ENCODE results near the gene FLRT1. TPM values are rescaled to one million over a fixed set of nuclear protein-coding genes. Genes with fewer than 3 reads are reported as not detected.

The FLRT1 gene
- total and polyA plus RNA-seq, 2 donors = 0.66 to 1.7 TPM

GRCh38 chr11:64053699-64054098, 18.0 kb downstream of the FLRT1 start:
- Histone ChIP-seq H3K4me3 (ENCODE audit: low read depth, low read length) (no peak overlapping the region), H3K27ac (ENCODE audit: low read depth) (no peak overlapping the region), H3K4me1 (ENCODE audit: insufficient read depth) (no peaks in the 10 kb centered on the region), H3K36me3 (ENCODE audit: insufficient read depth) (no peaks in the 10 kb centered on the region)
- DNase-seq (ENCODE audit: extremely low spot score) = no peak
- WGBS = 76% methylated on average over 15 of the region's 15 CpGs

GRCh38 chr11:64055077-64055476, 19.3 kb downstream of the FLRT1 start:
- Histone ChIP-seq H3K36me3 (ENCODE audit: insufficient read depth) (no peaks in the 10 kb centered on the region), H3K4me3 (ENCODE audit: low read depth, low read length) (no peak overlapping the region), H3K27ac (ENCODE audit: low read depth) (no peak overlapping the region), H3K4me1 (ENCODE audit: insufficient read depth) (no peaks in the 10 kb centered on the region)
- DNase-seq (ENCODE audit: extremely low spot score) = no peak
- WGBS = 57% methylated on average over 8 of the region's 8 CpGs

DNA sequence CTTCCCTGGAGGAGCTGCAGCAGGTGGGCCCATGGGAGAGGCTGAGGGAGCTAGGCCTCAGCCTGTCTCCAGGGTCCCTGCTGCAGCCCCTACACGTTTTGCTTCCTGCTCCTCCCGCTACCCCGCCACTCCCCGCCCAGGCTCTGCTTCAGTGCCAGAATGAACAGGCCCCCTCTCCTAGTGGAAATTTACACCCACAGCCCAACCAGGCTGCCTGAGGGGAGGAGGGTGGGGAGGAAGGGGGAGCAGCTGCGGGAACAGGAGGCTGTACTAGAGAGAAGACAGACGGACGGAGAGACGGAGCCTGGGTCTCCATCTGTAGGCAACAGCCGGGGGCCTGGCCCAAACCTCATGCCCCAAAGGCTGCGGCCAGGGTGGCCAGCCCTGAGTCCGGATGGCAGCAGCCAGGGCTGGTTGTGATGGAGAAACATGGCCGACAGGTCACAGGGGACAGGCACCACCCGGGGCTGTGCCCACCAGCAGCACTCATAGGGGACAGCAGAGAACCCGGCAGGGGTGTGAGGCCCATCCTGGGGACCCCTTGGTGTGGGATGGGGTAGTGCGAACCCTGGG, 20.6 kb downstream of the FLRT1 start:
- Histone ChIP-seq H3K36me3 (ENCODE audit: insufficient read depth) (no peaks in the 10 kb centered on the region), H3K4me3 (ENCODE audit: low read depth, low read length) (no peak overlapping the region), H3K4me1 (ENCODE audit: insufficient read depth) (no peaks in the 10 kb centered on the region), H3K27ac (ENCODE audit: low read depth) (no peak overlapping the region)
- WGBS = 80% methylated on average over 15 of the region's 15 CpGs
- DNase-seq (ENCODE audit: extremely low spot score) = no peak

GRCh38 chr11:64056861-64057260, 21.1 kb downstream of the FLRT1 start:
- no peaks in the 10 kb centered on the region for H3K4me1 ChIP-seq (ENCODE audit: insufficient read depth)

DNA sequence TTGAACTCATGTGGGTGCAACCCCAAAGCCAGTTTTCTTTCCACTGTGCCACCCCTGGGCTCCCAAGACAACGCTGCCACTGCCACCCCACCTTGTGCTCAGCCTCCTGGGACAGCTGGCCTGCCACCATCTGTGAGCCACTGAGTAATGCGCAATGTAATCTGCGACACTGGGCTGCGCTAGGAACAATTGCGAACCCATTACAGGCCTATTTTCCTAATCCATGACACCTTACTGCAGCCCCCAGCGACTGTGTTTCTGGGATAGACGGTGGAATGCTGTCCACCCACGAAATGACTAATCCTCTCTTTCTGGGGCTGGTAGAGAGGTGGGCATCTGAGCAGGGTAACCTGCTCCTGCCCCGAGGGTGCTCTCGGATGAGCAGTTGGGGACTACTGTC, 22.2 kb downstream of the FLRT1 start:
- H3K27ac ChIP-seq (ENCODE audit: low read depth) = no peak overlapping the region
- no peaks in the 10 kb centered on the region for H3K36me3 ChIP-seq (ENCODE audit: insufficient read depth)
- DNase-seq (ENCODE audit: extremely low spot score) = no peak
- no peaks in the 10 kb centered on the region for H3K4me1 ChIP-seq (ENCODE audit: insufficient read depth)
- no peak overlapping the region for H3K4me3 ChIP-seq (ENCODE audit: low read depth, low read length)
- WGBS = 90% methylated on average over 10 of the region's 10 CpGs

More at GRCh38 chr11:64056861-64057260, 21.1 kb downstream of the FLRT1 start:
- Histone ChIP-seq H3K27ac (ENCODE audit: low read depth) (no peak overlapping the region), H3K4me3 (ENCODE audit: low read depth, low read length) (no peak overlapping the region), H3K36me3 (ENCODE audit: insufficient read depth) (no peaks in the 10 kb centered on the region)
- WGBS = 89% methylated on average over 13 of the region's 13 CpGs
- DNase-seq (ENCODE audit: extremely low spot score) = no peak

GRCh38 chr11:64058494-64058893, 22.8 kb downstream of the FLRT1 start:
- no peaks in the 10 kb centered on the region for H3K36me3 ChIP-seq (ENCODE audit: insufficient read depth)
- no peak overlapping the region for H3K4me3 ChIP-seq (ENCODE audit: low read depth, low read length)
- H3K27ac ChIP-seq (ENCODE audit: low read depth) = no peak overlapping the region
- H3K4me1 ChIP-seq (ENCODE audit: insufficient read depth) = no peaks in the 10 kb centered on the region
- WGBS = 91% methylated on average over 17 of the region's 17 CpGs
- no peak for DNase-seq (ENCODE audit: extremely low spot score)

DNA sequence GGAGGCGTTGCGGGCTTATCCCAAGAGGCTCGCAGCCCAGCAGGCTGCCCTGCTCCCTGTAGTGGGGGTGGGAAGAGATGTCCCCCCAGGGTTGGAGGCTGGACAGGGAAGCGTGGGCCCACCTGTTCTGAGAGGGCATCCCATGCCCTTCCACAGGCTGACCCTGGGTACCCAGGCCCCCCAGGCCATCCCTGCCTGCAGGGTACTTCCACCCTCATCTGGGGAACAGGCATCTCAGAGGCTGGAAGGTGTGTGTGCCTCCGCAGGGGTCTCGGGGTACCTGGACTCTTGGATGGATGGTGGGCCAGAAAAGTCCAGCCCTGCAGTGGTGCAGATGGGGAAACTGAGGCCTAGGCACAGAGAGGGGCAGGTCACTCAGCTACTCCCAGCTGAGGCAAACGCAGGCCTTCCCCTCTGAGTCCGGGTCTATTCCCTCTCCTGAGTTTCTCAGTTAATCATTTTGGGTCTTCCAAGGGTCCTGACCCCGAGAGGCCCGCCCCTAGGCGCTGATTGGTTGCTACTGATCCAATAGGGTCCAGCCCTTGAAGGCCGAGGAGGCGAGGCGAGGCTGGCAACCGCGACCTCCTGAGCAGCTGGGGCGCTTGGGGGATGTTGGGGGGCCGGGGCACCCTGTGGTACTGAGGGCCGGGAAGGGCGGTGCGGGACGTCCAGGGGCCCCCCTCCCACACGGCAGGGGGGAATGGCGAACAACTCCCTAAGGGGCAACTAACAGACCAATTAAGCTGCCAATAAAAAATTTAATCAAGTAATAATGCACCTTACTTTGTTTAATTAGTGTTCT, 23.8 kb downstream of the FLRT1 start:
- Histone ChIP-seq H3K4me1 (ENCODE audit: insufficient read depth) (no peaks in the 10 kb centered on the region), H3K4me3 (ENCODE audit: low read depth, low read length) (no peak overlapping the region), H3K27ac (ENCODE audit: low read depth) (no peak overlapping the region), H3K36me3 (ENCODE audit: insufficient read depth) (no peaks in the 10 kb centered on the region)
- 79% methylated on average over 24 of the region's 24 CpGs for WGBS
- no peak for DNase-seq (ENCODE audit: extremely low spot score)

DNA sequence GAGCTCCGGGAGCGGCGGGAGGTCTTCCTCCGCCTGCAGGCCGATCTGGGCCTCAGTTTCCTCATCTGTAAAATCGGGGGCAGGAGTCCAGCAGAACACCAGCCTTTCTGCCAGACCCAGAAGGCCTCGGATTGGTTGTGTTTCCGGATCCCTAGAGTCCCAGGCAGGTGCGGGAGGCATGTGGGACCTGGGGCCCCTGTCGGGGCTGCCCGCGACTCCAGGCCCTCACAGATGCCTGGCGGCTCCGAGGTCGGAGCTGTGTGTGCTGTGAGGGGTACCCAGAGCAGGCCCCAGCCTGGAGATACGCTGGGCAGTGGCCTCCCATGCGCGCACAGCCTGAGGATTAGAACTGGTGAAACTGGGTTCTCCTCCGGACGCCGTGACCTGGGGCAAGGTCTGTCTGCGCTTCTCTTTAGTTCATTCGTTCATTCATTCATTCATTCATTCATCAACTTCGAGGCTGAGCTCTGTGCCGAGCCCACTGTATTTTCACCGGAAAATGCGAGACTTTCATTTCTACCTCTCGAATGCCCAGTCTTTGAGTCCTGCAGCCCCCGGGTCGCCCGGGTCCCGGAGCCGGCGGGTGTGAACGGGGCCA, 24.6 kb downstream of the FLRT1 start:
- WGBS = 36% methylated on average over 35 of the region's 35 CpGs
- no peak for DNase-seq (ENCODE audit: extremely low spot score)
- Histone ChIP-seq H3K36me3 (ENCODE audit: insufficient read depth) (no peaks in the 10 kb centered on the region), H3K4me3 (ENCODE audit: low read depth, low read length) (peak overlapping the region; percentile 21), H3K4me1 (ENCODE audit: insufficient read depth) (no peaks in the 10 kb centered on the region), H3K27ac (ENCODE audit: low read depth) (no peak overlapping the region)

GRCh38 chr11:64060861-64061444, 25.2 kb downstream of the FLRT1 start:
- H3K4me1 ChIP-seq (ENCODE audit: insufficient read depth) = no peaks in the 10 kb centered on the region
- H3K36me3 ChIP-seq (ENCODE audit: insufficient read depth) = no peaks in the 10 kb centered on the region
- DNase-seq (ENCODE audit: extremely low spot score) = no peak
- H3K27ac ChIP-seq (ENCODE audit: low read depth) = no peak overlapping the region
- WGBS = 9% methylated on average over 42 of the region's 42 CpGs
- H3K4me3 ChIP-seq (ENCODE audit: low read depth, low read length) = peak overlapping the region; percentile 21

DNA sequence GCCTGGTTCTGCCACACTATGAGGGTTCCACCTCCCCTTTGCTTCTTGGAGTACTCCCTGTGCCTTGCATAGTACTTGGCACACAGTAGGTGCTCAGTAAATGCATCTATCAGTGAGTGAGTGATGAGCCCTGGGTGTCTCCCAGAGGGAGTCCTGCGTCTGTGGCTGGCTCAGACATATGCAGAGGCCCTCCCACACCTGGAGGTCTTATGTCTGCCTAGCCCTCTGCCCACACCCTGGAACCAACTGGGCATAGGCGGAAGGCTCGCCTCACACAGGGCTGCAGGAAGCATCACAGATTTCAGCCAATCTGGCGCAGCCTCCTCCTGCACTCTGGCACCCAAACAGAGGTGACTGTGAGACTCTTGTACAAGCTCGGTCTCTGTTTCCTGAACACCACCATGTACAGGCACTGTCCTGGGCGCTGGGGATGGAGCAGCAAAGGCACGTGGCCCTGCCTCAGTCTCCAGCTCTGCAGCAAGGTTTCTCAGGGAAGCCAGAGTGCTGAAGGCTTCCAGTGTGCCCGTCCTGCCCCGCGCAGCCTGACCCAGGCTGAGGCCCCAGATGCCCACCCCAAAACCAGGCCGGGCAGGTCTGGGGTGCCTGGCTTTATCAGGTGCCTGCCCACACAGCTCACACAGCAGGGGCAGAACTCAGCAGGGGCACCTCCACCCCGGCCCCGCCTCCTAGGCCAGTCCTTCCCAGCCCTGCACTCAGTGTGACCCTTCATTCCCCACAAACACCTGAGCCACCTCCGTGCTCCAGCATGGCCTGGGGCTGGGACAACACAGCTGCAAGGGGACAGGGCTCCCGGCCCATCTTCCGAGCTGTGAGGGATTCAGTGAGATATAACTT, 26.7 kb downstream of the FLRT1 start:
- Histone ChIP-seq H3K36me3 (ENCODE audit: insufficient read depth) (no peaks in the 10 kb centered on the region), H3K27ac (ENCODE audit: low read depth) (no peak overlapping the region), H3K4me1 (ENCODE audit: insufficient read depth) (no peaks in the 10 kb centered on the region), H3K4me3 (ENCODE audit: low read depth, low read length) (no peak overlapping the region)
- 93% methylated on average over 16 of the region's 16 CpGs for WGBS
- DNase-seq (ENCODE audit: extremely low spot score) = no peak

- H3K4me3 ChIP-seq (ENCODE audit: low read depth, low read length) = no peak overlapping the region
- DNase-seq (ENCODE audit: extremely low spot score) = no peak
- 92% methylated on average over 13 of the region's 13 CpGs for WGBS
- H3K36me3 ChIP-seq (ENCODE audit: insufficient read depth) = no peaks in the 10 kb centered on the region
- no peaks in the 10 kb centered on the region for H3K4me1 ChIP-seq (ENCODE audit: insufficient read depth)
- H3K27ac ChIP-seq (ENCODE audit: low read depth) = no peak overlapping the region
Observed at GRCh38 chr11:64063777-64064176, 28.0 kb downstream of the FLRT1 start.

DNA sequence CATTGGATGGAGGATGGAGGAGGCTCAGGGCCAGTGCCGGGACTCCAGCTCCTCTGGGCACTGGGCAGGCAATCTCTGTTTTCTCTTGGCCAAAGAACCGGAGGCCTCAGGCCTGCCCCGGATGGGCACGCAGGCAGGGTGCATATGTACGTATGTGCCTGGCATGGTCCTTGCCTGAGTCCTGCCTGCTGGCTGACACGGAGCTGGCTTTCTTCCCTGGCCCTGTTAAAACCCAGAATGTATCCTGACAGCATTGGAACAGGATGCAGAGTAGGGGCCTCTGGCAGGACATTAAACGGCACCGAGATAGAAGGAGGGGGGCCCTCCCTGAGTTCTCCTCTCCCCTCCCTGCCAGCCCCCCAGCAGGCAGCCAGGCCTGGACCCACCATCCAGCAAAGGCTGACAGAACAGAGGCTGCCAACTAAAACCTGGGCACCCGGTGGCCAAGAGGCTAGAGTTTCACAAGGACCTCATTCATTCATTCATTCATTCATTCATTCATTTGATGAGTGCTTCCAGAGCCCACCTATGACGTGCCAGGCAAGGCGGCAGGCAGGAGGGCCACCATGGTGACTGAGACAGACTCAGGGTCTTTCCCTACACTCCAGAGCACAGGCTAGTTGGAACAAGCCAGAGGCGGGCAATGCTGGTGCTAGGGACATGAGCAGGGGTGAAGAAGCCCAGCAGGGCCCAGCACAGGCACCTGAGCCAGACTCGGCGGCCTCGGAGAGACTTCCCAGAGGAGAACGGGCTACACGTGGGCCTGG, 28.8 kb downstream of the FLRT1 start:
- WGBS = 78% methylated on average over 17 of the region's 17 CpGs
- no peak for DNase-seq (ENCODE audit: extremely low spot score)
- no peak overlapping the region for H3K27ac ChIP-seq (ENCODE audit: low read depth)
- H3K36me3 ChIP-seq (ENCODE audit: insufficient read depth) = no peaks in the 10 kb centered on the region
- no peaks in the 10 kb centered on the region for H3K4me1 ChIP-seq (ENCODE audit: insufficient read depth)
- no peak overlapping the region for H3K4me3 ChIP-seq (ENCODE audit: low read depth, low read length)

- Histone ChIP-seq H3K4me1 (ENCODE audit: insufficient read depth) (no peaks in the 10 kb centered on the region), H3K4me3 (ENCODE audit: low read depth, low read length) (no peak overlapping the region), H3K27ac (ENCODE audit: low read depth) (no peak overlapping the region), H3K36me3 (ENCODE audit: insufficient read depth) (no peaks in the 10 kb centered on the region)
- no peak for DNase-seq (ENCODE audit: extremely low spot score)
- 92% methylated on average over 11 of the region's 11 CpGs for WGBS
Observed at GRCh38 chr11:64065141-64065465, 29.4 kb downstream of the FLRT1 start.
